Uterus (tissue), 4 donors: Measurements from ENCODE around the gene DRAP1. TPM values are rescaled to one million over a fixed set of nuclear protein-coding genes. Genes with fewer than 3 reads are reported as not detected.

ENCODE experiments used
- DNase-seq, 2 donors: peaks; one replicate each; pipeline ENCODE4 v3.0.0-alpha.2; 2019 to 2020
- H3K27ac ChIP-seq, 2 donors: fragments of 200-600 bp; sonication (generic); 1 replicate in 1 of 2; 2 replicates in 1 of 2; pipeline ENCODE4 v1.5.1; 2016 to 2018
- H3K27me3 ChIP-seq, 2 donors: fragments of 200-600 bp; sonication (generic); one replicate each; pipeline ENCODE4 v1.5.1; 2018 to 2019; ENCODE audit warnings: control low read depth in 1 of 2
- H3K36me3 ChIP-seq, 2 donors: fragments of 200-600 bp; sonication (generic); one replicate each; pipeline ENCODE4 v1.5.1; 2019; ENCODE audit warnings: control low read depth in 1 of 2
- H3K4me1 ChIP-seq, 2 donors: fragments of 200-600 bp; sonication (generic); one replicate each; pipeline ENCODE4 v1.5.1; 2018 to 2019; ENCODE audit warnings: control low read depth in 1 of 2
- H3K4me3 ChIP-seq, 2 donors: fragments of 200-600 bp; sonication (generic); 1 replicate in 1 of 2; 2 replicates in 1 of 2; pipeline ENCODE4 v1.5.1; 2018 to 2019; ENCODE audit warnings: mild to moderate bottlenecking in 1 of 2
- H3K9me3 ChIP-seq, 2 donors: fragments of 200-600 bp; sonication (generic); one replicate each; pipeline ENCODE4 v1.5.1; 2019; ENCODE audit warnings: control low read depth in 1 of 2
- POLR2A ChIP-seq, 2 donors: fragments of 450-650 bp; IDR thresholded peaks; one replicate each; pipeline ENCODE4 v1.6.1; 2016; ENCODE audit warnings: antibody characterized with exemption in 2 of 2, mild to moderate bottlenecking in 1 of 2, moderate library complexity in 1 of 2
- intact Hi-C: fragments of 100-400 bp; cut with DNase I; formaldehyde crosslinking; loops from one replicate; pipeline ENCODE4 v1.15.1; 2023; ENCODE audit warnings: low total_unique reads
- total RNA-seq, 4 donors: library from RNA; depleted of rRNA in 3 of 4; stranded (reverse); fragments of >200 nt in 3 of 4; gene quantifications; one replicate each; pipeline versions ENCODE4 v1.1.0 to v1.2.4, GENCODE V29; 2014 to 2023
- TF ChIP-seq, protein P1 (sequence below), 4 experiments: fragments of 200-600 bp in 2 of 4; fragments of 450-650 bp in 2 of 4; sonication (generic) in 2 of 4; IDR thresholded peaks; one replicate each; pipeline ENCODE4 v1.5.1; 2016 to 2019; ENCODE audit warnings: antibody characterized with exemption in 4 of 4, mild to moderate bottlenecking in 2 of 4, moderate library complexity in 1 of 4
- donor health status: DM: yes; HTN: yes; CAD: no.

Gene DRAP1
- total RNA-seq, 4 donors from 2014 or later: 9.2 to 83.0 (median 60.6) TPM

DNA sequence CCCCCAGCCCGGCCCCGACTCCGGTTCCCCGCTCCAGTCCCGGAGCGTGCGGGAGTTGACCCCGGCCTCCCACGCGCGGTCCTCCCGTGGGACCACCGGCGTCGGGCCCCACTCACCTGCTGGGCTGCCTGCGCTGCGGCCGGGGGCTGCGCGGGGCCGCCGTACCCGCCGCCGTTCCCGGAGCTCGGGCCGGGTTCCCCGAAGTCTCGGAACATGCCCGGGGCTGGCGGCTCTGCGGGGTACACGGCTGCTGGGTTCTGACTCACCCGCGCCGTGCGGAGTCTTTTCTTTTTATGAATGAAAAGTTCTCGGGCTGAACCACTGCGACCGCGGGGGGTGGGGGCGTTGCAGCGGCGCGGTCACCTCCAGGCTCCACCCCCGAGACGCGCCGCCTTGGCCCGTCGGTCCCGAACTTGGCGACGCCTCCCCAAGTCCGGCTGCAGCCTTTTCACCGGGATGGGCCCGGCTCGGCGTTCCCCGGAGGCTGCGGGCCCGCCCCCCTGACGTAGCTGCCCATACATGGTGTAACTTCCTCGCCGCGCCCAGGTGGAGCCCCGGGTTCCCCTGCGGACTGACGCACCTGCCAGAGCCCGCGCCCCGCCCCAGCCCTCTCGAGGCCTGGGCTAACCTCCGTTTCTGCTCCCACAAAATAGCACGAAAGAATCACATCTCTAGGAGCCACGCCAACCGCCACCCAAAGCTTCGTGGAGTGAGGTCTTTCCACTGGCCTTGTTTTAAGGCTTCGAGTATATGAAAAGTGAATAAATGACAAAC lies 18.9 kb upstream of the DRAP1 start, which contains the start of gene FOSL1:
TSS of gene FOSL1 (minus strand) at position 264 of the 774 bp plus-strand sequence. CDS start at position 215, 49 bp downstream.
- peak; percentile 70 to 77 for DNase-seq
- peak within 1 kb of the TSS in 1 of 2 donors; percentile 36 for H3K27ac ChIP-seq
- H3K27me3 ChIP-seq: peaks cover 0 to 17% of the 10 kb centered on the region in 2 donors
- peak within 1 kb of the TSS; percentile 18 to 38 for H3K4me3 ChIP-seq
- H3K9me3 ChIP-seq: no peaks in the 10 kb centered on the region
- H3K36me3 ChIP-seq: no peaks in the 10 kb centered on the region
- peak; percentile 60 to 74 for TF ChIP-seq POLR2A (IDR thresholded peaks at IDR 0.05)
- TF ChIP-seq, protein P1, sequence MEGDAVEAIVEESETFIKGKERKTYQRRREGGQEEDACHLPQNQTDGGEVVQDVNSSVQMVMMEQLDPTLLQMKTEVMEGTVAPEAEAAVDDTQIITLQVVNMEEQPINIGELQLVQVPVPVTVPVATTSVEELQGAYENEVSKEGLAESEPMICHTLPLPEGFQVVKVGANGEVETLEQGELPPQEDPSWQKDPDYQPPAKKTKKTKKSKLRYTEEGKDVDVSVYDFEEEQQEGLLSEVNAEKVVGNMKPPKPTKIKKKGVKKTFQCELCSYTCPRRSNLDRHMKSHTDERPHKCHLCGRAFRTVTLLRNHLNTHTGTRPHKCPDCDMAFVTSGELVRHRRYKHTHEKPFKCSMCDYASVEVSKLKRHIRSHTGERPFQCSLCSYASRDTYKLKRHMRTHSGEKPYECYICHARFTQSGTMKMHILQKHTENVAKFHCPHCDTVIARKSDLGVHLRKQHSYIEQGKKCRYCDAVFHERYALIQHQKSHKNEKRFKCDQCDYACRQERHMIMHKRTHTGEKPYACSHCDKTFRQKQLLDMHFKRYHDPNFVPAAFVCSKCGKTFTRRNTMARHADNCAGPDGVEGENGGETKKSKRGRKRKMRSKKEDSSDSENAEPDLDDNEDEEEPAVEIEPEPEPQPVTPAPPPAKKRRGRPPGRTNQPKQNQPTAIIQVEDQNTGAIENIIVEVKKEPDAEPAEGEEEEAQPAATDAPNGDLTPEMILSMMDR (IDR thresholded peaks at IDR 0.05): no peak
- intact Hi-C loops: no loop called here
- H3K4me1 ChIP-seq: peaks cover 5 to 7% of the 10 kb centered on the region in 2 donors

DNA sequence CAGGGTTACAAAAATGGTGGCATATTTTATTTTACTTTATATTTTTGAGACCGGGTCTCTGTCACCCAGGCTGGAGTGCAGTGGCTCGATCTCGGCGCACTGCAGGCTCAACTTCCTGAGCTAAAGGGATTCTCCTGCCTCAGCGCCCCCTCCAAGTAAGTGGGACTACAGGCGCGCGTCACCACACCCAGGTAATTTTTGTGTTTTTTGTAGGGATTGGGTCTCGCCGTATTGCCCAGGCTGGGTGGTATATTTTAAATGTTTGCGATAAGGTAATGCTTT lies 18.4 kb upstream of the DRAP1 start:
- no peak overlapping the region for H3K4me3 ChIP-seq
- no peak for DNase-seq
- no peak overlapping the region for H3K27ac ChIP-seq
- peaks cover 5 to 7% of the 10 kb centered on the region in 2 donors for H3K4me1 ChIP-seq
- H3K27me3 ChIP-seq: peaks cover 0 to 17% of the 10 kb centered on the region in 2 donors
- intact Hi-C loops: no loop called here
- TF ChIP-seq, protein P1 (IDR thresholded peaks at IDR 0.05): no peak
- no peak for TF ChIP-seq POLR2A (IDR thresholded peaks at IDR 0.05)
- H3K9me3 ChIP-seq: no peaks in the 10 kb centered on the region
- no peaks in the 10 kb centered on the region for H3K36me3 ChIP-seq

DNA sequence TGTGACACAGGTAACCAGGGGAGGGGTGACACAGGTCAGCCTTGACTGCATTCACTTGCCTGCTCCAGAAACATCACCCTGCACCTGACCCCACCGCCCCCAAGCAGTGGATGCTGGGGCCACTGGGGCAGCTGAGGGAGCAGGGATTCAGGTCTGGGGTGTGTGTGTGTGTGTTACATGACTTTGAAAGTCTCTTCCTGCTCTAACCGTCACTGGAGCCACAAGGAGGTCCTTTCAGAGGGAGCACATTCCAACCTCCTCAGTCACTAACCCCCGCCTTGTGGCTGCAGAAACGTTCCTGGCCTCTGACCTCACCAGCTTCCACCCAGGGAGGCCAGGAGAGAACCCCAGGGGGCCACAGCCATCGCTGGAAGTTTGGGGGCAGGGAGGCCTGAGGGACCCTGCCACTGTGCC lies 16.2 kb upstream of the DRAP1 start:
- Histone ChIP-seq H3K27me3 (peaks cover 0 to 17% of the 10 kb centered on the region in 2 donors), H3K27ac (no peak overlapping the region), H3K9me3 (no peaks in the 10 kb centered on the region), H3K36me3 (no peaks in the 10 kb centered on the region), H3K4me1 (peaks cover 5 to 7% of the 10 kb centered on the region in 2 donors), H3K4me3 (no peak overlapping the region)
- TF ChIP-seq POLR2A (IDR thresholded peaks at IDR 0.05): no peak
- TF ChIP-seq, protein P1 (IDR thresholded peaks at IDR 0.05): no peak
- no peak for DNase-seq
- intact Hi-C loops: no loop called here

DNA sequence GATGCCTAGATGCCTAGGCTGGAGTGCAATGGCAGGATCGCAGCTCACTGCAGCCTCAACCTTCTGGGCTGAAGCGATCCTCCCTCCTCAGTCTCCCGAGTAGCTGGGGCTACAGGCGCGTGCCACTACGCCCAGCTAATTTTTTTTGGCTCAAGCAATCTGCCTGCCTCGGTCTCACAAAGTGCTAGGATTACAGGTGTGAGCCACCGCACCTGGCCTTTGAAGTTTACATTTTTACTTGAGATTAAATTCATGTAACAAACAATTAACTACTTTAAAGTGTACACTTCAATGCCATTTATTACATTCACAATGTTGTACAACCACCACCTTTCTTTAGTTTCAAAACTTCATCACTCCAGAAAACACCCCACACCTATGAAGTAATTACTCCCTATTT lies 15.5 kb upstream of the DRAP1 start:
- intact Hi-C loops: no loop called here
- H3K27me3 ChIP-seq: peaks cover 0 to 14% of the 10 kb centered on the region in 2 donors
- H3K36me3 ChIP-seq: no peaks in the 10 kb centered on the region
- H3K9me3 ChIP-seq: no peaks in the 10 kb centered on the region
- H3K27ac ChIP-seq: no peak overlapping the region
- DNase-seq: no peak
- no peak overlapping the region for H3K4me3 ChIP-seq
- peaks cover 5 to 7% of the 10 kb centered on the region in 2 donors for H3K4me1 ChIP-seq
- no peak for TF ChIP-seq POLR2A (IDR thresholded peaks at IDR 0.05)
- TF ChIP-seq, protein P1 (IDR thresholded peaks at IDR 0.05): no peak

DNA sequence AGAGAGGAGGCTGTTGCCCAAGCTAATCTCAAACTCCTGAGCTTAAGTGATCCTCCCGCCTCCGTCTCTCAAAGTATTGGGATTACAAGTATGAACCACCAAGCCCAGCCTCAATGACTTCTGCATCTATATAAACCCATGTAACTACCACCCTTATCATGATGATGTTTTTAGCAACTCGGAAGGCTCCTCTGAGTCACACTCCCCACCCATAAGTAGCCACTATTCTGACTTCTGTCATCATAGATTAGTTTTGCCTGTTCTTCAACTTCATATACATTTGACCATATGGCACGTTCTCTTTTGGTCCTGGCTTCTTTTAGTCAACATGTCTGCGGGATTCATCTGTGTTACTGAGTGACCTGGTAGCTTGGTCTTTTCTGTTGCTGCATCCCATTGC lies 12.6 kb upstream of the DRAP1 start:
- intact Hi-C loops: no loop called here
- DNase-seq: no peak
- Histone ChIP-seq H3K4me1 (no peaks in the 10 kb centered on the region), H3K27ac (no peak overlapping the region), H3K9me3 (no peaks in the 10 kb centered on the region), H3K36me3 (no peaks in the 10 kb centered on the region), H3K27me3 (no peaks in the 10 kb centered on the region), H3K4me3 (no peak overlapping the region)
- TF ChIP-seq POLR2A (IDR thresholded peaks at IDR 0.05): no peak
- TF ChIP-seq, protein P1 (IDR thresholded peaks at IDR 0.05): no peak
